Mesodermal cell (in vitro differentiated cells): ENCODE data around the gene CLBA1.
"Not testable (repeated sequence)": the region's sequence is repeated elsewhere in the genome, so short reads cannot be mapped to it uniquely, and the experiment has no call there.

ENCODE experiments used
- H3K27ac ChIP-seq: 2 replicates; pipeline ENCODE4 v1.7.0; 2013; ENCODE audit warnings: mild to moderate bottlenecking, low read depth, low read length, moderate library complexity; ENCODE audit not compliant: severe bottlenecking
- H3K36me3 ChIP-seq: 2 replicates; pipeline ENCODE4 v1.7.1; 2013; ENCODE audit warnings: mild to moderate bottlenecking, low read length, moderate library complexity; ENCODE audit not compliant: control insufficient read depth, insufficient read depth
- H3K4me1 ChIP-seq: one replicate; pipeline ENCODE4 v1.7.1; 2013; ENCODE audit warnings: mild to moderate bottlenecking, low read length; ENCODE audit not compliant: insufficient read depth, control insufficient read depth, poor library complexity, severe bottlenecking
- H3K4me3 ChIP-seq: 2 replicates; pipeline ENCODE4 v1.7.0; 2013; ENCODE audit warnings: low read length, control low read depth, mild to moderate bottlenecking; ENCODE audit not compliant: insufficient read depth, poor library complexity, severe bottlenecking; ENCODE audit errors: extremely low read depth
- H3K9me3 ChIP-seq: 2 replicates; pipeline ENCODE4 v1.7.1; 2013; ENCODE audit warnings: mild to moderate bottlenecking, low read length, moderate library complexity; ENCODE audit not compliant: control insufficient read depth
- WGBS, 2 experiments: methylation state at CpG; one replicate each; pipeline ENCODE4 v1.1.5; 2013; ENCODE audit warnings: missing lambda C conversion rate in 2 of 2; ENCODE audit not compliant: insufficient coverage in 2 of 2; 5-methylcytosine and 5-hydroxymethylcytosine counted together

CLBA1 gene

GRCh38 chr14:105021656-105022275, 36.2 kb downstream of the CLBA1 start:
- WGBS, 2 experiments = 1 to 14% methylated on average over 13 to 20 of the region's 20 CpGs
- Histone ChIP-seq H3K9me3 (no peaks in the 10 kb centered on the region), H3K27ac (peak overlapping the region; percentile 78), H3K36me3 (peaks cover 21% of the 10 kb centered on the region), H3K4me3 (peak overlapping the region; percentile 73), H3K4me1 (peaks cover 48% of the 10 kb centered on the region)

GRCh38 chr14:105022276-105022670, 36.7 kb downstream of the CLBA1 start:
- 83% methylated on average over 2 of the region's 2 CpGs; no CpG with 5 or more reads in 1 of the 2 experiments for WGBS, 2 experiments
- H3K9me3 ChIP-seq = no peaks in the 10 kb centered on the region
- H3K27ac ChIP-seq = no peak overlapping the region
- peak overlapping the region; percentile 73 for H3K4me3 ChIP-seq
- peaks cover 44% of the 10 kb centered on the region for H3K4me1 ChIP-seq
- H3K36me3 ChIP-seq = peaks cover 17% of the 10 kb centered on the region

GRCh38 chr14:105023144-105023543, 37.6 kb downstream of the CLBA1 start:
- no peak overlapping the region for H3K4me3 ChIP-seq
- WGBS, 2 experiments = 88 to 94% methylated on average over 9 to 11 of the region's 11 CpGs

GRCh38 chr14:105023791-105024480, 38.3 kb downstream of the CLBA1 start:
- Histone ChIP-seq H3K9me3 (no peaks in the 10 kb centered on the region), H3K27ac (peak overlapping the region; percentile 79), H3K4me1 (peaks cover 31% of the 10 kb centered on the region), H3K4me3 (no peak overlapping the region), H3K36me3 (peaks cover 5% of the 10 kb centered on the region)
- 57% methylated on average over 2 of the region's 4 CpGs; no CpG with 5 or more reads in 1 of the 2 experiments for WGBS, 2 experiments

More at GRCh38 chr14:105023144-105023543, 37.6 kb downstream of the CLBA1 start:
- Histone ChIP-seq H3K4me1 (peaks cover 38% of the 10 kb centered on the region), H3K36me3 (peaks cover 12% of the 10 kb centered on the region), H3K27ac (no peak overlapping the region), H3K9me3 (no peaks in the 10 kb centered on the region)

GRCh38 chr14:105025429-105025828, 39.8 kb downstream of the CLBA1 start:
- H3K36me3 ChIP-seq = no peaks in the 10 kb centered on the region
- no peak overlapping the region for H3K4me3 ChIP-seq
- WGBS, 2 experiments = 97 to 100% methylated on average over 5 to 6 of the region's 6 CpGs

GRCh38 chr14:105026033-105026785, 40.6 kb downstream of the CLBA1 start:
- peaks cover 26% of the 10 kb centered on the region for H3K4me1 ChIP-seq
- H3K27ac ChIP-seq = no peak overlapping the region
- no peak overlapping the region for H3K4me3 ChIP-seq
- no peaks in the 10 kb centered on the region for H3K9me3 ChIP-seq
- H3K36me3 ChIP-seq = no peaks in the 10 kb centered on the region
- 86 to 96% methylated on average over 9 to 11 of the region's 16 CpGs for WGBS, 2 experiments

More at GRCh38 chr14:105025429-105025828, 39.8 kb downstream of the CLBA1 start:
- Histone ChIP-seq H3K27ac (no peak overlapping the region), H3K4me1 (peaks cover 26% of the 10 kb centered on the region), H3K9me3 (no peaks in the 10 kb centered on the region)

- no peak overlapping the region for H3K27ac ChIP-seq
- no peak overlapping the region for H3K4me3 ChIP-seq
- no peaks in the 10 kb centered on the region for H3K36me3 ChIP-seq
- WGBS, 2 experiments = no CpG with 5 or more reads among the region's 1 CpG
- peaks cover 26% of the 10 kb centered on the region for H3K4me1 ChIP-seq
- no peaks in the 10 kb centered on the region for H3K9me3 ChIP-seq
Observed at GRCh38 chr14:105026802-105027563, 41.4 kb downstream of the CLBA1 start.

GRCh38 chr14:105027718-105028117, 42.1 kb downstream of the CLBA1 start:
- not testable (repeated sequence) for H3K9me3 ChIP-seq, H3K36me3 ChIP-seq, H3K4me3 ChIP-seq, H3K27ac ChIP-seq
- 57 to 69% methylated on average over 1 to 2 of the region's 4 CpGs for WGBS, 2 experiments
- H3K4me1 ChIP-seq = peaks cover 22% of the 10 kb centered on the region

- Histone ChIP-seq H3K9me3 (no peaks in the 10 kb centered on the region), H3K4me1 (peaks cover 21% of the 10 kb centered on the region), H3K36me3 (no peaks in the 10 kb centered on the region), H3K27ac (no peak overlapping the region), H3K4me3 (no peak overlapping the region)
- 94 to 96% methylated on average over 5 to 10 of the region's 12 CpGs for WGBS, 2 experiments
Observed at GRCh38 chr14:105028251-105028927, 42.8 kb downstream of the CLBA1 start.

GRCh38 chr14:105029402-105029801, 43.8 kb downstream of the CLBA1 start:
- no peak overlapping the region for H3K4me3 ChIP-seq
- H3K27ac ChIP-seq = no peak overlapping the region
- 87 to 95% methylated on average over 7 of the region's 7 CpGs for WGBS, 2 experiments
- H3K9me3 ChIP-seq = no peaks in the 10 kb centered on the region
- peaks cover 11% of the 10 kb centered on the region for H3K4me1 ChIP-seq
- H3K36me3 ChIP-seq = no peaks in the 10 kb centered on the region
